SU-DHL-6 (cell line): ENCODE results near the gene APLP1.

Experiments
- EZH2phosphoT487 ChIP-seq: fragments of 200-600 bp; sonication (generic), shearing (Covaris generic); conservative IDR thresholded peaks from 2 replicates; pipeline ENCODE4 v1.6.1; 2018; ENCODE audit warnings: mild to moderate bottlenecking, antibody characterized with exemption, low read length, moderate library complexity, mixed read lengths
- TF ChIP-seq, protein P1 (sequence below): fragments of 200-600 bp; sonication (generic); IDR thresholded peaks from one replicate; pipeline ENCODE4 v1.5.1; 2017; ENCODE audit warnings: antibody characterized with exemption, mild to moderate bottlenecking, low read length, moderate library complexity; ENCODE audit not compliant: insufficient read depth, poor library complexity, severe bottlenecking

DNA sequence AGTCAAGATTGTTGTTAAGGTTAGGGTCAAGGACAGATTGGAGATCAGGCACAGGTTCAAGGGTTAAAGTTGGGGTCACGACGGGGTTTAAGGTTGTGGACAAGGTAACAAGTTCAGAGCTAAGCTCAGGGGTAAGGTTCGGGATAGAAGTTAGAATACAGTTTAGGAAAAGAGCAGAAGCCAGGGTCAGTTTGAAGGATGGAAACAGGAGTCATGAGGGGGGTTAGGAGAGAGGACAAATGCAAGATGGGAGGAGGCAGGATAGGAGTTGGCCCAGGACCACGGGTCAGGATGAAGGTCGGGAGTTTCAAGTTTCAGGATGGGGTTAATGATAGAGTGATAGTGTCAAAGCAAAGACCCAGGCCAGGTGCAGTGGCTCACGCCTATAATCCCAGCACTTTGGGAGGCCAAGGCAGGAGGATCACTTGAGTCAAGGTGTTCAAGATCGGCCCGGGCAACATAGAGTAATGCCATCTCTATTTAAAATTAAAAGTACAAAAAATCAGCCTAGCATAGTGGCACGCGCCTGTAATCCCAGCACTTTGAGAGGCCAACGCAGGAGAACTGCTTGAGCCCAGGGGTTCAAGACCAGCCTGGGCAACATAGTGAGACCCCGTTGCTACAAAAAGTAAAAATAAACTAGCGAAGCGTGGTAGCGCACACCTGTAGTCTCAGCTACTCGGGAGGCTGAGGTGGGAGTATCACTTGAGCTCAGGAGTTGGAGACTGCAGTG is 23.7 kb upstream of the APLP1 start:
- TF ChIP-seq, protein P1, sequence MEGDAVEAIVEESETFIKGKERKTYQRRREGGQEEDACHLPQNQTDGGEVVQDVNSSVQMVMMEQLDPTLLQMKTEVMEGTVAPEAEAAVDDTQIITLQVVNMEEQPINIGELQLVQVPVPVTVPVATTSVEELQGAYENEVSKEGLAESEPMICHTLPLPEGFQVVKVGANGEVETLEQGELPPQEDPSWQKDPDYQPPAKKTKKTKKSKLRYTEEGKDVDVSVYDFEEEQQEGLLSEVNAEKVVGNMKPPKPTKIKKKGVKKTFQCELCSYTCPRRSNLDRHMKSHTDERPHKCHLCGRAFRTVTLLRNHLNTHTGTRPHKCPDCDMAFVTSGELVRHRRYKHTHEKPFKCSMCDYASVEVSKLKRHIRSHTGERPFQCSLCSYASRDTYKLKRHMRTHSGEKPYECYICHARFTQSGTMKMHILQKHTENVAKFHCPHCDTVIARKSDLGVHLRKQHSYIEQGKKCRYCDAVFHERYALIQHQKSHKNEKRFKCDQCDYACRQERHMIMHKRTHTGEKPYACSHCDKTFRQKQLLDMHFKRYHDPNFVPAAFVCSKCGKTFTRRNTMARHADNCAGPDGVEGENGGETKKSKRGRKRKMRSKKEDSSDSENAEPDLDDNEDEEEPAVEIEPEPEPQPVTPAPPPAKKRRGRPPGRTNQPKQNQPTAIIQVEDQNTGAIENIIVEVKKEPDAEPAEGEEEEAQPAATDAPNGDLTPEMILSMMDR = no peak
- TF ChIP-seq EZH2phosphoT487 = no peak
